Neural cell (in vitro differentiated cells): ENCODE measurements around the gene MAP4K4.

Source experiments
- EP300 ChIP-seq: fragments of 450-650 bp; conservative IDR thresholded peaks from 2 replicates; pipeline ENCODE4 v1.6.1; 2014; ENCODE audit warnings: antibody characterized with exemption, mild to moderate bottlenecking, moderate library complexity; ENCODE audit not compliant: poor library complexity, severe bottlenecking
- EZH2 ChIP-seq: fragments of 200-600, 300-800 bp; shearing (Covaris generic), sonication (generic); IDR thresholded peaks from 2 replicates; pipeline ENCODE4 v1.6.1; 2014; ENCODE audit warnings: antibody characterized with exemption, low read length, borderline replicate concordance, mild to moderate bottlenecking; ENCODE audit not compliant: insufficient read depth, poor library complexity, severe bottlenecking
- MXI1 ChIP-seq: fragments of 450-650 bp; conservative IDR thresholded peaks from 2 replicates; pipeline ENCODE4 v1.6.1; 2014; ENCODE audit warnings: antibody characterized with exemption, mild to moderate bottlenecking; ENCODE audit not compliant: poor library complexity, severe bottlenecking
- POLR2AphosphoS5 ChIP-seq: IDR thresholded peaks from 2 replicates; pipeline ENCODE4 v1.6.1; 2012
- RAD21 ChIP-seq: fragments of 450-650 bp; conservative IDR thresholded peaks from 2 replicates; pipeline ENCODE4 v1.6.1; 2014; ENCODE audit warnings: antibody characterized with exemption, mild to moderate bottlenecking, moderate library complexity
- SMC3 ChIP-seq: fragments of 450-650 bp; conservative IDR thresholded peaks from 2 replicates; pipeline ENCODE4 v1.6.1; 2014; ENCODE audit warnings: antibody characterized with exemption, mild to moderate bottlenecking, moderate library complexity; ENCODE audit not compliant: poor library complexity
- TAF1 ChIP-seq: IDR thresholded peaks from 2 replicates; pipeline ENCODE4 v1.6.1; 2012; ENCODE audit warnings: low read depth
- TF ChIP-seq, protein P1 (sequence below): fragments of 450-650 bp; IDR thresholded peaks from 2 replicates; pipeline ENCODE4 v1.5.1; 2014; ENCODE audit warnings: antibody characterized with exemption, mild to moderate bottlenecking, moderate library complexity; ENCODE audit not compliant: poor library complexity, severe bottlenecking
- TF ChIP-seq, protein P2 (sequence below): IDR thresholded peaks from 2 replicates; pipeline ENCODE4 v1.6.1; 2012; ENCODE audit warnings: borderline replicate concordance

DNA sequence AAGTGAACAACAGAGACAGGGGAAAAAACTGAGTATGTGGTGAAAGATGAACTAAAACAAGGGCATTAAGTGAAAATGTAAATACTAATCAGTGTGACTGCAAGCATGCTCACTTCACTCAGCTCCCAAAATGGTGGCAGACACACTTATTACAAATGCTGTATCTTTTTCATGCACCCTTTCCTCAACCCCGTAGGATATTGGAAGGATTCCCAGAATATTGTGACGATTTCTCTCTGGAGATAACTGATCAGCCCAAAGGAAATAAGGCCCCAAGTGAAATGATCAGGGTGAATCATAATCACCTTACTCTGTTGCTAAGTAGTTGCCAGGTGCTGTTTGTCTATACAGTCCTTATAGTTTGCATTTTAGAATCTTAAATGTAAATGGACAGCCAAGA is 155.3 kb downstream of the MAP4K4 start:
- TF ChIP-seq, protein P1, sequence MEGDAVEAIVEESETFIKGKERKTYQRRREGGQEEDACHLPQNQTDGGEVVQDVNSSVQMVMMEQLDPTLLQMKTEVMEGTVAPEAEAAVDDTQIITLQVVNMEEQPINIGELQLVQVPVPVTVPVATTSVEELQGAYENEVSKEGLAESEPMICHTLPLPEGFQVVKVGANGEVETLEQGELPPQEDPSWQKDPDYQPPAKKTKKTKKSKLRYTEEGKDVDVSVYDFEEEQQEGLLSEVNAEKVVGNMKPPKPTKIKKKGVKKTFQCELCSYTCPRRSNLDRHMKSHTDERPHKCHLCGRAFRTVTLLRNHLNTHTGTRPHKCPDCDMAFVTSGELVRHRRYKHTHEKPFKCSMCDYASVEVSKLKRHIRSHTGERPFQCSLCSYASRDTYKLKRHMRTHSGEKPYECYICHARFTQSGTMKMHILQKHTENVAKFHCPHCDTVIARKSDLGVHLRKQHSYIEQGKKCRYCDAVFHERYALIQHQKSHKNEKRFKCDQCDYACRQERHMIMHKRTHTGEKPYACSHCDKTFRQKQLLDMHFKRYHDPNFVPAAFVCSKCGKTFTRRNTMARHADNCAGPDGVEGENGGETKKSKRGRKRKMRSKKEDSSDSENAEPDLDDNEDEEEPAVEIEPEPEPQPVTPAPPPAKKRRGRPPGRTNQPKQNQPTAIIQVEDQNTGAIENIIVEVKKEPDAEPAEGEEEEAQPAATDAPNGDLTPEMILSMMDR: no peak
- TF ChIP-seq POLR2AphosphoS5 (no peak), EP300 (no peak), RAD21 (no peak), TAF1 (no peak), SMC3 (no peak), MXI1 (no peak), EZH2 (no peak)
- TF ChIP-seq, protein P2, sequence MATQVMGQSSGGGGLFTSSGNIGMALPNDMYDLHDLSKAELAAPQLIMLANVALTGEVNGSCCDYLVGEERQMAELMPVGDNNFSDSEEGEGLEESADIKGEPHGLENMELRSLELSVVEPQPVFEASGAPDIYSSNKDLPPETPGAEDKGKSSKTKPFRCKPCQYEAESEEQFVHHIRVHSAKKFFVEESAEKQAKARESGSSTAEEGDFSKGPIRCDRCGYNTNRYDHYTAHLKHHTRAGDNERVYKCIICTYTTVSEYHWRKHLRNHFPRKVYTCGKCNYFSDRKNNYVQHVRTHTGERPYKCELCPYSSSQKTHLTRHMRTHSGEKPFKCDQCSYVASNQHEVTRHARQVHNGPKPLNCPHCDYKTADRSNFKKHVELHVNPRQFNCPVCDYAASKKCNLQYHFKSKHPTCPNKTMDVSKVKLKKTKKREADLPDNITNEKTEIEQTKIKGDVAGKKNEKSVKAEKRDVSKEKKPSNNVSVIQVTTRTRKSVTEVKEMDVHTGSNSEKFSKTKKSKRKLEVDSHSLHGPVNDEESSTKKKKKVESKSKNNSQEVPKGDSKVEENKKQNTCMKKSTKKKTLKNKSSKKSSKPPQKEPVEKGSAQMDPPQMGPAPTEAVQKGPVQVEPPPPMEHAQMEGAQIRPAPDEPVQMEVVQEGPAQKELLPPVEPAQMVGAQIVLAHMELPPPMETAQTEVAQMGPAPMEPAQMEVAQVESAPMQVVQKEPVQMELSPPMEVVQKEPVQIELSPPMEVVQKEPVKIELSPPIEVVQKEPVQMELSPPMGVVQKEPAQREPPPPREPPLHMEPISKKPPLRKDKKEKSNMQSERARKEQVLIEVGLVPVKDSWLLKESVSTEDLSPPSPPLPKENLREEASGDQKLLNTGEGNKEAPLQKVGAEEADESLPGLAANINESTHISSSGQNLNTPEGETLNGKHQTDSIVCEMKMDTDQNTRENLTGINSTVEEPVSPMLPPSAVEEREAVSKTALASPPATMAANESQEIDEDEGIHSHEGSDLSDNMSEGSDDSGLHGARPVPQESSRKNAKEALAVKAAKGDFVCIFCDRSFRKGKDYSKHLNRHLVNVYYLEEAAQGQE: no peak
